ENCODE data around the gene TSPEAR.
"Not testable (repeated sequence)": the region's sequence is repeated elsewhere in the genome, so short reads cannot be mapped to it uniquely, and the experiment has no call there.

TSPEAR gene

DNA sequence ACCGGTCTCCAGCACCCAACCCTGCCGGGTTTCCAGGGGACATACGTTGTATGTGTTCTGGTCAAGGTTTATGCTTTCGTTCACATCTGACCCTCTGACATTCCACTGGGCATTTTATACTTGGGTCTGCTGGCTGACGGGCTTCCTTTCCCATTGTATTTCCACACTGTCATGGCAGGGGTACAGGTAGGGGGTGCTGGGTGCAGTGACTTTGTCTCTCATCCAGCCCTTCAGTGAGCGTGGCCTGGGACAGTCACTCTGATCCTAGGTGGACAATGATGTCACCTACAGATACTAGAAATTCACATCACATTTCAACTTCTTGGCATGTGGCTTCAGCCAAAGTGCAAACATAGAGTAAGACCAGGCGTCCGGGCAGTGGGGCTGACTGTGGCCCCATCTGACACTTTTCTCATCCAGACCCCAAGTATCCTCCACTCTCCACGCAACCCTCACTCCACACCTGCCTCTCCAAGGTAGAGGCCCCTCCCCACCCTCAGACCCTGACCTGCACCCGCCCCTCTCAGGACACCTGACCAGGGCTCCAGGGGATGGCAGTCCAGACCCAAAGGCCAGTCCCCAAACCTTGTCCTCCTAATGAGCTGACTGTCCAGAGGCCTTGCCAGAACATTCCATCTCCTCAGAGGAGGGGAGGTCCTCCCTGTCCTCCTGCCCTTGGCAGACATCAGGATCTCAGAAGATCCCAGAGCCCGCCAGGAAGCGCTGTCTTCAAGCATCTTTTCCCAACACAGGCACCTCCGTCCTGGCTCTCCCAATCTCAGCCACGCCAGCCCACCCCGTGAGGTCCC lies 75.0 kb downstream of the TSPEAR start:
- no peak for DNase-seq (ENCODE audit: low read depth in 1 of 2, low spot score in 1 of 2)

DNA sequence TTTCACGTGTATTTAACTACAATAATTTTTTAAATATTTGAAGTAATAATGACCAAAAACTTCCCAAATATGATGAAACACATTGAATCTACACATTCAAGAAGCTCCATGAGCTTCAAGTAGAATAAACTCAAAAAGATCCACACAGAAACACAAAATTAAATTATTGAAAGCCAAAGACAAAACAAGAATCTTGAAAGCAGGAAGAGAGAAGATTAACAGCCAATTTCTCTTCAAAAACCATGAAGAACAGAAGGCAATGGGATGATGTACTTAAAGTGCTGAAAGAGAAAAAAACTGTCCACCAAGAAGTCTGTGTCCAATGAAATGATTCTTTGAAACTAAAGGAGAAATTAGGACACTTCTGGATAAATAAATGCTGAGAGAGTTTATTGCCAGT lies 79.3 kb downstream of the TSPEAR start:
- DNase-seq (ENCODE audit: low read depth in 1 of 2, low spot score in 1 of 2): no peak

DNA sequence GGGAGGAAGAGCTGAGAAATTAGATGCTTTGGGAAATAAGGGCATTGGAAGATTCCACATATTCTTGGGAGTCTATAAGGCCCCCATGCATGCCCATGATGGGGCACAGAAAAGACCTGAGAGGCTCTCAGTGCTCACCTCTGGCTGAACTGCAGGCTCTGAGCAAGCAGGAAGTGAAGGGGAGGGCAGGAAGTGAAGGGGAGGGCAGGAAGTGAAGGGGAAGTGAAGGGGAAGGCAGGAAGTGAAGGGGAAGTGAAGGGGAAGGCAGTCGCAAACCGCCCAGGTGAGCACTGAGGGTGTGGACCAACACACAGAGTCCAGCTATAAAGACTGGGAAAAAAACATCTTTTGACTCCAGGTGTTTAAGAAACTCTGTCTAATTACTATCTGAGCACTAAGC lies 80.9 kb downstream of the TSPEAR start:
- DNase-seq (ENCODE audit: low read depth in 1 of 2, low spot score in 1 of 2): no peak

DNA sequence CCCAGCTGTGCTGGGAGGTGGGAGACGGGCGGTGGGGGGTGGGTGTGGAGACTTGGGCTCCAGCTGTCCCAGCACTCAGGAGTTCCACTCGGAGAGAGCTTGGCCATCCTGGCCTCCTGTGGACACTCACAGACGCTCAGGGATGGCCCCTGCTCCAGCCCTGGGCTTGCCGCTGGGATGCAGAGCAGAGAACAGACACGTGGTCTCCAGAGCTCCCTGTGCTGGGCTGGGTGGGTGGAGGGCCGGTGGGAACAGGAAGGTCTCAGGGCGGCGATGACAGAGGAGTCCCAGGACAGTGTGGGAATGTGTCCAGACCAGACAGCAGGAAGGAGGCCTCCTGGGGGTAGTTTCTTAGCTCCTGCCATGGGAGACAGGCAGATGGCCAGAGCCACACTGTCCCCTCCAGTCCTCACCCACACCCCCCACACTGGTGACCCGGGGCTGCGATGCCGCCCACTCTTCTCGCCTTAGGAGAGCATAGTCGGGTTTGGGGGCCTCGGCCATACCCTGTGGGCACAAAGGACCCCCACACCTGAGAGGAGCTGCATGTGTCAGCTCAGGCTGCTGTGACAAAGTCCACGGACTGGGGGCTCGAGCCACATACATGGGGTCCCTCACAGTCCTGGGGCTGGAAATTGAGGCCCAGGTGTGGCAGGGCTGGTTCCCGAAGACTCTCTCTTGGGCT lies 82.5 kb downstream of the TSPEAR start:
- DNase-seq (ENCODE audit: low read depth in 1 of 2, low spot score in 1 of 2): no peak

DNA sequence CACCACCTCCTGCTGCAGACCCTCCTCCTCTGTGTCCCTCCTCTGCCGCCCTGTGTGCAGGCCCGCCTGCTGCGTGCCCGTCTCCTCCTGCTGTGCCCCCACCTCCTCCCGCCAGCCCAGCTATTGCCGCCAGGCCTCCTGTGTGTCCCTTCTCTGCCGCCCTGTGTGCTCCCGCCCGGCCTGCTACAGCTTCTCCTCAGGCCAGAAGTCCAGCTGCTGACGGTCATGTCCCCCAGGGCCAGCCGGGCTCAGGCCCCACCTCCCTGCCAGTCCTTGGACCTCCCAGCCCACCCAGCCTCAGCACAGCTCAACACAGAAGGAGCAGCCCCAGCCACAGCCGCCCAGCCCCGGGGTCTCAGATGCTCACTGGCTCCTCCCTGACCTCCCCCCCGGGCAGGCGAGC lies 83.5 kb downstream of the TSPEAR start:
- not testable (repeated sequence) for DNase-seq (ENCODE audit: low read depth in 1 of 2, low spot score in 1 of 2)

DNA sequence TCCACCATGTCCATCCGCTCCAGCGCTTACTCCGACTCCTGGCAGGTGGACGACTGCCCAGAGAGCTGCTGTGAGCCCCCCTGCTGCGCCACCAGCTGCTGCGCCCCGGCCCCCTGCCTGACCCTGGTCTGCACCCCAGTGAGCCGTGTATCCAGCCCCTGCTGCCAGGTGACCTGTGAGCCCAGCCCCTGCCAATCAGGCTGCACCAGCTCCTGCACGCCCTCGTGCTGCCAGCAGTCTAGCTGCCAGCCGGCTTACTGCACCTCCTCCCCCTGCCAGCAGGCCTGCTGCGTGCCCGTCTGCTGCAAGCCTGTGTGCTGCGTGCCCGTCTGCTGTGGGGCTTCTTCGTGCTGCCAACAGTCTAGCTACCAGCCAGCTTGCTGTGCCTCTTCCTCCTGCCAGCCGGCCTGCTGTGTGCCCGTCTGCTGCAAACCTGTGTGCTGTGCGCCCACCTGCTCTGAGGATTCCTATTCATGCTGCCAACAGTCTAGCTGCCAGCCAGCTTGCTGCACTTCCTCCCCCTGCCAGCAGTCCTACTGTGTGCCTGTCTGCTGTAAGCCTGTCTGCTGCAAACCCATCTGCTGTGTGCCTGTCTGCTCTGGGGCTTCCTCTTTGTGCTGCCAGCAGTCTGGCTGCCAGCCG lies 84.1 kb downstream of the TSPEAR start:
- DNase-seq (ENCODE audit: low read depth in 1 of 2, low spot score in 1 of 2): not testable (repeated sequence)

DNA sequence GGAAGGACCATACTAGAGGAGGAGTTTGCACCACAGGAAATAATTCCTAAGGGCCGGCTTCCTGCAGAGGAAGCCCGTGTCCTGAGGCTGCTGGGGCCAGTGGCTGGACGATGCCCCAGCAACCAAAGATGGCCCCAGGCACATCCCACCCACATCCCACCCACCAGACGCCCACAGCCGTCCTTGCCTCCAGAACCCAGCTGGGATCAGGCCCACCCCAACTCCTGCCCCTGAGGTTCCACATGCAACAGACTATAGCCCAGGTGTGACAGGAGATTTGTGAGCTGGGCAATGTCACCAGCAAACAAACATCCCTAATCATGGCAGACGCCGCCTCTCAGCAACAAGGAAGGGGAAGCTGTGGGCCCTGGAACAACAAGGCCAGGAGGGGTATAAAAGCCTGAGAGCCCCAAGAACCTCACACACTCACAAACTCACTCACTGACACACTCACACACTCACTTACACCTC lies 84.7 kb downstream of the TSPEAR start, which contains the start of gene KRTAP10-9:
Gene KRTAP10-9 (plus strand): TSS at position 421 of the 471 bp plus-strand sequence. CDS start 79 bp downstream, outside the sequence.
- DNase-seq (ENCODE audit: low read depth in 1 of 2, low spot score in 1 of 2): no peak

DNA sequence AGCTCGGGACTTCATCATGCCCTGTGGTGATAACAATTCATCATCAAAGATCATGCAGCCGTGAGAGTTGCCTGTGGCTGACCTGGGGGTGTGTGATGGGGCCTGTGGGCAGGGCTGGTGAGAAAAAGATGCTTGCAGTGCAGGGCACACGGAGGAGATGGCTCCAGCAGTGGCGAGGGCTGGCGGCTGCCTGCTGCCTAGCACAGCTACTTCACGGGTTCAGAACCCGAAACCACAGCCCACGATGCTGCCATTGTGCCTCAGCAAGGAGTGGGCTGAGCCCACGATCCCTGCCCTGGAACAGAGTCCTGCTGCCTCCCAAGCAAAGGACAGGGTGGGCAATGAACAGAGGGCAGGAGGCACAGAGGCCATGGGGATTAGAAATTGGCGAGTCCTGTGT lies 85.1 kb downstream of the TSPEAR start:
- DNase-seq (ENCODE audit: low read depth in 1 of 2, low spot score in 1 of 2): no peak

DNA sequence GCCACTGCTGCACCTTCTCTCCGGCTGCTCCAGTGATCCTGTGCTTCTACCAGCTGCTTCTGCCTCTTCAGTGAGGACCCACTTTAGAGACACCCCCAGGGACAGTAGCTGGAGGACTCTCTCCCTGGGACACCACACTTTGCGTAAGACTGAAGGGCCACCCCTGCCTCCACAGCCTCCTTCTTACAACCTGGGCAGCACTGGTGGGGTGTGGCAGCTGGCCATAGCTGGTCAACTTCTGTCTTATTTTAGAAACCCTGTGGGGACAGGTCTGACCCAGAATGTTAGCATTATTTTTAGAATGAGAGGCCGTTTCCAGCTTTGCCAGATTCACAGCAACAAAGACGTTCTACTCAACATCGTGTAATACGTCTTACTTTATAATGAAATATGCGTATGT lies 85.6 kb downstream of the TSPEAR start:
- DNase-seq (ENCODE audit: low read depth in 1 of 2, low spot score in 1 of 2): no peak

DNA sequence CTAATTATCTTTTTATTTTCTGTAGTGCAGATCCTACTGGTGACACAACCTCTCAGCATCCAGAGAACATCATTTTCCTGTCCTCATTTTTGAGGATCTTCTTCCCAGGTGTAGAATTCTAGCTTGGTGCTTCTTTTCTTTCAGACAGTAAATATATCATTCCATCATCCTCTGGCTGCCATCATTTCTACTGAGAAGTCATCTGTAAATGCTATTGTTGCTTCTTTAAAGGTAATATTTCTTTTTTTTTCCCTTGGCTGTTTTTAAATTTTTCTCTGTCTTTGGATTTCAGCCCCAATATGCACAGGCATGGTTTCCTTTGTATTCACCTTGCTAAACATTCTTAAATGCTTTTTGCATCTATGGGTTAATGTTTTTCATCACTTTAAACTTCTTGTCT lies 87.8 kb downstream of the TSPEAR start:
- DNase-seq (ENCODE audit: low read depth in 1 of 2, low spot score in 1 of 2): no peak

DNA sequence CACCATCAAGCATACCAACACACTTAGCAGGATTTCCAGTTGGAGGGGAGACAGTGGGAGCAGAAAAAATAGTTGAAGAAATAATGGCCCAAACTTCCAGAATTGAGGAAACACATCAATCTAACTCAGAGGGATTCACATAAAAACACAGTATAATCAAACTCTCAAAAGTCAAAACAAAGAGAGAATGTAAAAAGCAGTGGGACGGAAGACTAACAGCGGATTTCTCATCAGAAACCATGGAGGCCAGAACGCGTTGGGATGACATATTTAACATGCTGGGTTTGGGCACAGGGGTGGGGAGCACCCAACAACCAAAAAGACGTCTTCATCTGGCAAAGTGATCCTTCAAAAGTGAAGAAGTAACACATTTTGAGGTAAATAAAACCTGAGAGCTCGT lies 91.5 kb downstream of the TSPEAR start:
- no peak for DNase-seq (ENCODE audit: low read depth in 1 of 2, low spot score in 1 of 2)

DNA sequence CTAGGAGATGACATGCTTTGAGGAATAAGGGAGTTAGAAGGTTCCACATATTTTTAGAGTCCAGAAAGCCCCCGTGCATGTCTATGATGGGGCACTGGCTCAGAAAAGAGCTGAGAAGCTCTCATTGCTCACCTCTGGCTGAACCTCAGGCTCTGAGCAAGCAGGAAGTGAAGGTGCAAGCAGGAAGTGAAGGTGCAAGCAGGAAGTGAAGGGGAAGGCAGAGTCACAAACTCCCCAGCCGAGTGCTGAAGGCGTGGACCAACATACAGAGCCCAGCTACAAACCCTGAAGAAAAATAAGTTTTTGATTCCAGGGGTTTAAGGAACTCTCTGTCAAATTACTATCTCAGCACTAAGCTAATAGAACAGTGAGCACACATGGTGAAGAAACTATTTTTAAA lies 92.5 kb downstream of the TSPEAR start:
- DNase-seq (ENCODE audit: low read depth in 1 of 2, low spot score in 1 of 2): peak in 1 of 2 donors; percentile 59

DNA sequence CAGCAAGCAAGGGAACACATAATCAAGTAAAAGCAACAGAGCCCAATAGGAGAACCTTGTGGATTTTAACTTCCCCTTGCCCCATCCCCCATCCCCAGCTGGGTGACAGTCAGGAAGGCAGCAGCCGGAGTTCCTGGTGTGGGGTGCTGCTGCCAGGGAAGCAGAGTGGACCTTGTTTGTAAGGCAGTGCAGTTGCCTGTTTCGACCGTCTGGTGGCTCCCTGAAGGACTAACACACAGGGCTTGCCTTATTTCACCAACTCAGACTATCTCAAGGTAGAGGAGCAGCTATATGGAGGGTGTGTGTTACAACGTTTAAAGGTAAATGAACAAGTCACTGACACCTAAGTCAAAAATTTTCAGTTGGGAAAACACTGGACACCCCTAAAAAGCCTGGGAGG lies 92.9 kb downstream of the TSPEAR start:
- DNase-seq (ENCODE audit: low read depth in 1 of 2, low spot score in 1 of 2): no peak

DNA sequence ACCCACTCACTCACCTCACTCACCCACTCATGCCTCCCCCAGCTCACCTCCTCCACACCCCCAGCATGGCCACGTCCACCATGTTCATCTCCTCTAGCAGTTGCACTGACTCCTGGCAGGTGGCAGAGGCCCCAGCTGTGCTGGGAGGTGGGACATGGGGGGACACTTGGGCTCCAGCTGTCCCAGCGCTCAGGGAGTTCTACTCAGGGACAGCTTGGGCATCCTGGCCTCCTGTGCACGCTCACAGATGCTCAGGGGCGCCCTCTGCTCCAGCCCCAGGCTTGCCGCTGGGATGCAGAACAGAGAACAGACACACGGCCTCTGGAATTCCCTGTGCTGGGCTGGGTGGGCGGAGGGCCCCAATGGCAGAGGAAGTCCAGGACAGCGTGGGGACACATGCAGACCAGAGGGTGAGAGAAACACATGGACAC lies 94.3 kb downstream of the TSPEAR start:
- no peak for DNase-seq (ENCODE audit: low read depth in 1 of 2, low spot score in 1 of 2)

DNA sequence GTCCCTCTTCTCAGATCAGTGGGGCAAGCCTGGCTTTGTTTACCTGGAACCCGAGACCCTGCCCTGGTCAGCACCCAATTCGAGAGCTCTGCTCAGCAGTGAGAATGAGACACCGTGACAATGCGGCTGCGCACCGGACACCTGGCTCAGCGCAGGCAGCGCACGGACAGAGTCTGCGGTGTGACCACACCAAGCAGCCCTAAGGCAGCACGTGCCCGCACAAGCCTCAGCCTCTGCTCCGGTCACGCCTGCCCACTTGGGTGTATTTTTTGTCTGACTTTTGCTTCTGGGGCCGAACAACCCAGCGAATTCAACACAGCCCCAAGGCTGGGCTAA lies 94.8 kb downstream of the TSPEAR start:
- no peak for DNase-seq (ENCODE audit: low read depth in 1 of 2, low spot score in 1 of 2)

DNA sequence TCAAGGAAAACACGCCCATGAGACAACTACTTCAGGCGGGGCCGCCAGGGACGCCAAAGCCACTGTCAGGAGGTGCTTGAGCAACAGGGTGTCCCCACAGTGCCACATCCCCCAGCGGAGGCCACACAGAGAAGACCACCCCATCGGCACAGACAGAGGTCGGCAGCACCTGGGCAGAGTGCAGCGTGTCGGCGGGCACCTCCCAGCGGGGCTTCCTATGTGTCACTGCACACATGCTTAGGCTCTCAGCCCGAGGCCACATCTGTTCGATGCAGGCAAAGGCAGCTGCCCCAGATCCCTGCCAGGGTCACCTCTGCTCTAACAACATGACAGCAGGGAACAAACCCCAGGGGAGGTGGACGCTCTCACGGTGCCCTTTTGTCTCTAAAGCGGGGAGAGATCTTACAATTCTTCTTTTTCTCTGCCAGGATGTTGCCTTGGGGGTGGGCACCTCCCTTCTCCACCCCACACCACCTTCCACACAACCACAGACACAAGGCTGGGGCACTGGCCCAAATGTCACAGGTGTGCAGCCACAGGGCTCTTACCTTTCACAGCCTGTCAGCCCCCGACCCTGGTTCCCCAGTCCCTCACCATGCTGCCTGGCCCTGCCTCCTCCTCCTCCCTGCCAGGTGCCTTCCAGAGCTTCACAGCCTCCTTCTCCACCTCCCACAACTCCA lies 95.3 kb downstream of the TSPEAR start:
- DNase-seq (ENCODE audit: low read depth in 1 of 2, low spot score in 1 of 2): no peak

DNA sequence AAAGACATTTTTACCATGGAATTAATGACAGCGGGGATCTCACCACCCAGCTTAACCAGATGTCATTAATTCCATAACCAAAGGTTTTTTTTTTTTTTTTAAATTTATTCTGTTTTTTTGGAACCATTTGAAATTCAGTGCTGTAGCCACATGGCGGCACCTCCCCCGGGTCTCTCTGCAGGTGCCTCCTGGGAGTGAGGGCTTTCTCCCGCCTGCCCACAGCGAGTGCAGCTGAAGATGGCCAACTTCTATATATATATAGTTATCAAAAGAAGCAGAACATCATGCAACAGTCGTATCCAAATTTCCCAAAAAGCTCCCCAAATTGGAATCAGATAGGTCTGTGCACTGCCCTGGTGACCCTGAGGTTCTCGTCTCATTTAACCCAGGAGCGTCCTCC lies 95.9 kb downstream of the TSPEAR start:
- DNase-seq (ENCODE audit: low read depth in 1 of 2, low spot score in 1 of 2): no peak

DNA sequence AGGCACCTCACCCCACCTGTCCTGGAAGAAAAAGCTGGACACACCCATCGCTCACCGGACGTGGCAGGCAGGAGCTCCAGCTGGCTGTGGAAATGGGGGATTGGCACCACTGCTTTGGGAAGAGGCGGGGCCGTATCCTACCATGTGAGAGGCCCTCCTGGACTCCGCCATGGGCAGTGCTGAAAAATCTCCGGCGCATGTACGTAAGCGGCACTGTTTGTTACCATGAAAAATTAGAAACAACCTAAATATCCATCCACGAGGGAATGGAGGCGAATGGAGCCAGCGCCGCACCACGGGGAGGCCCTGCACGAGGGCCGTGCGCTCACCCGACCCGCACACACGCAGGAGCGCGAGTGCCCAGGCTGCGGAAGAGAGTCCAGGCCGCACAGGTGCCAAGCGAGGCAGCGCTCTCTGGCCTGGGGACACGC lies 96.4 kb downstream of the TSPEAR start:
- DNase-seq (ENCODE audit: low read depth in 1 of 2, low spot score in 1 of 2): no peak

DNA sequence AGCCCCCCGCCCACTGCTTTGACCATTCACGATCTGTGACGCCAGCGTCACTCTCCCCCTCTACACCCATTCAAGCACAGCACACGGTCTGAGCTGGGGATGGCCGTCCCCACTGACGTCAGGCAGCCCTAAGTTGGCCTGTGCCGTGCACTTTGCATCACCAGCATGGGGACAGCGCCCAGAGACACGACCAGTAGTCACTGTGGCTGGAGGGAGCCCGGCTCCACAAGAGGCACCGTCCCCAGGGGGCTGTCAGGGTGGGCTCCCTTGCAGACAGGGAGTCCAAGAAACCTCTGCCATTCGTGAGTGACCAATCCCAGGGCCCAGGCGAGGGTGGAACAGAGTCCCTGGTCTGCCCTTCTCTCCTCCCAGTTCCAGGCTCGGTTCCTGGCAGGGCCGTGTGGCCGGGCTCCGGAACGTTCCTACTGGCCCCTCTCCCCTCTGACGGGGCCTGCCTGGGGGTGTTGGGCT lies 97.2 kb downstream of the TSPEAR start:
- no peak for DNase-seq (ENCODE audit: low read depth in 1 of 2, low spot score in 1 of 2)

DNA sequence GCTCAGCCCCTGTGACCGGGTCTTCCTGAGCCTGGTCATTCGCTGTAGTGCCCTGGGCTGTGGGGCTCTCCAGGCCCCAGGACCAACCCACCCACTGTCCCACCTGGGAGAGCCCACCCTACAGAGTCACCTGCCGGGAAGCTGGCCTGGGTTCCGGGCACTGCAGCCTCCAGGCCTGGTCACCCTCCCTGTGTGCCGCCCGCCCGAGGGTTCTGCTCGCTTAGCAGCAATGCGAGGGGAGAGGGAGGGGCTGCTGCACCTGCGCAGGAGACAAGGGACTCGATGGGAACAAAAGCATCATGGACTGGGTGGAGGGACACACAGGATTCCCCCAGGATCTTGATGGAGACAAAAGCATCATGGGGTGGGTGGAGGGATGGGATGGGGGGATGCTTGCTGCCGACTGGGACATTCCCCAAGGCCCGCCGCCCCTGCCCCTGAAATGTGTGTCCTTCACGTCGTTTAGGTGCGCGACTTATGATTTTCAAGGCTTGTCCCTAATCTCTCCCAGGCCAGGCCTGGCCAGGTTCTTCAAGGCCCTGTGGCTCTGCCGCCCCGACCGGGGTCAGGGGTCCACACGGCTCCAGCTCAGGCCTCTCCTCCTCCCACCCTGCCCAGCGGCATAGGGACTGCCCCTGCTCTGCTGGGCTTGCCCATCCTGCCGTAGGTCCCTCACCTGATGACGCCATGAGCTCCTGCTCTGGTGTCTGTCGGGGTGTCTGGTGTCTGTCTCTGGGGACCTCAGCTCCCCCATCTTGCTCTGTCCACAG lies 97.8 kb downstream of the TSPEAR start:
- no peak for DNase-seq (ENCODE audit: low read depth in 1 of 2, low spot score in 1 of 2)
